H54 (cell line): ENCODE measurements around the gene KLHL26.

Source experiments
- DNase-seq: peaks from one replicate; pipeline ENCODE4 v3.0.0; 2011; ENCODE audit warnings: low spot score, mixed read lengths; ENCODE audit not compliant: insufficient read length
- FAIRE-seq: peaks from 3 replicates; lab custom pipeline; 2011; peaks lifted over from hg19 to GRCh38; lab: Jason Lieb, UNC
- POLR2A ChIP-seq: IDR thresholded peaks from 2 replicates; pipeline ENCODE4 v1.6.1; 2011; ENCODE audit warnings: low read depth, mild to moderate bottlenecking, low read length

KLHL26 gene

GRCh38 chr19:18637673-18638630, 1.1 kb downstream of the KLHL26 start:
- FAIRE-seq: no peak
- no peak for DNase-seq
- no peak for TF ChIP-seq POLR2A

GRCh38 chr19:18639706-18640243, 2.9 kb downstream of the KLHL26 start:
- FAIRE-seq (no peak), DNase-seq (no peak)
- TF ChIP-seq POLR2A: no peak

DNA sequence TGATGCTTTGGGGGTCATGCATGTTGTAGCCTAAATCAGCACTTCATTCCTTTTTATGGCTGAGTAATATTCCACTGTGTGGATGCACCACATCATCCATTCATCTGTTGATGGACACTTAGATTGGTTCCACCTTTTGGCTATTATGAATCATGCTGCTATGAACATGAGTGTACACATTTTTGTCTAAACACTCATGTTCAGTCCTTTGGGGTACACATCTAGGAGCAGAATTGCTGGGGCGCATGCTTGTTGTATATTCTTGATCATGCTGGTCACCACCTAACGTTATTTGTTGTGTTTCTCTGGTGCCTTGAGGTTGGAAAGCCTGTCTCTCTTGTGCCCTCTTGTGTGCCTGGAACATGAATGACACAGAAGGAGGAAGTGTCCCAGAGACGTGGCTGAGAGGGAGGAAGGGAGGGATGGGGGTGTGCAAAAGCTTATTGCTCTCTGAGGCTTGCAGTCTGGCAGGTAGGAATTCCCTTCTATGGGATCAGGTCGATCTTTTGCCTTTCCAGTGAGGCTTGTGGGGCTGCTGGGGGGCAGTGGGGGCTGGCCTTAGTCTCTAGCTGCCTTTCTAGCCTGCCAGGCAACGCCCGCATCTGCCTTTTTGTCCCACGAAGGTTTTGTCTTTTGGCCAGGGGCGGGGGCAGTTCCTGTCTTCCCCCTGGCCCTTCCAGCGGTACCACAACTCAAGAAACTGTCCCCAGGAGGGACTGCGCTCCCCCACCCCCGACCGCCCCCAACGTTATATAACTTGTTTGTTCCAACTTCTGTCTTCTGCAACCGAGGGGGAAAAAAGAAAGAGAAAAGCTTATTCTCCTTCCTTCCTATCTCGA, 7.6 kb downstream of the KLHL26 start:
- DNase-seq: no peak
- no peak for TF ChIP-seq POLR2A
- no peak for FAIRE-seq

DNA sequence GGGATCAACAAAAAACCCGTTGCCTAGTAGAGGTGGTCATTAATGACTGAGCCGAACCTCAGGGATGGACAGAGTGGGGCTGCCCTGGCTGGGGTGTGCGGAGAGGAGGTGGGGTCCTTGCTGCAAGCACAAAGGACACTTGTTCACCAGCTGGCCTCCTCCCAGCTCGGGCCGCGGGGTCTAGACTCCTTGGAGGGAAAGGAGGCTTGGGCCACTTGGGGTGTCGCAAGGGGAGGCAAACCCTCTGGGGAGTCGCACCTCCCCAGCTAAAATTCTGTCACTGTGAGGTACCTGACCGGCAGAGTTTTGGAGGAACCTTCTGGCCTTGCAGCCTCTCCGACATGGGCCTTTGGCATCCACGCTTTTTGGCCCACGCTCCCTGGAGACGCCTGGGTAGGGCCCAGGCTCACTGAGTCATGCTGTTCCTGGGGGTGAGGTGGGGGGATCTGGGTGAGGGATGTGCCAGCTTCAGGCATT, 8.2 kb downstream of the KLHL26 start:
- FAIRE-seq: no peak
- TF ChIP-seq POLR2A: no peak
- DNase-seq: no peak

GRCh38 chr19:18646535-18647370, 9.9 kb downstream of the KLHL26 start:
- no peak for FAIRE-seq
- no peak for DNase-seq
- TF ChIP-seq POLR2A: no peak

DNA sequence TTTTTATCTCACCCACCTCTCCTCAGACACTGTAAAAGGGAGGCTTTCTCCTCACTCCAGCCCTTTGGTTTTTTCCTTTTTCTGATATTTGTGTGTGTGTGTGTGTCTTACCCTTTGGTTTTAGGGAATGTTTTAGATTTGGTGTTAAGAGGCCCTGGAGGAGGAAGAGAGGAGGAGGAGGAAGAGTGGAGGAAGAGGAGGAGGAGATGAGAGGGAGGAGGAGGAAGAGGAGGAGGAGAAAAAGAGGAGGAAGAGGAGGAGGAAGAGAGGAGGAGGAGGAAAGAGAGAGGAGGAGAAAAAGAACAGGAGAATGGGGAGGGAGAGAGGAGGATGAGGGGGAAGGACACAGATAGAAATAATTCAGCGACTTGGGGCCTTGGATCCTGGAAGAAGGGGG, 10.5 kb downstream of the KLHL26 start:
- FAIRE-seq: no peak

DNA sequence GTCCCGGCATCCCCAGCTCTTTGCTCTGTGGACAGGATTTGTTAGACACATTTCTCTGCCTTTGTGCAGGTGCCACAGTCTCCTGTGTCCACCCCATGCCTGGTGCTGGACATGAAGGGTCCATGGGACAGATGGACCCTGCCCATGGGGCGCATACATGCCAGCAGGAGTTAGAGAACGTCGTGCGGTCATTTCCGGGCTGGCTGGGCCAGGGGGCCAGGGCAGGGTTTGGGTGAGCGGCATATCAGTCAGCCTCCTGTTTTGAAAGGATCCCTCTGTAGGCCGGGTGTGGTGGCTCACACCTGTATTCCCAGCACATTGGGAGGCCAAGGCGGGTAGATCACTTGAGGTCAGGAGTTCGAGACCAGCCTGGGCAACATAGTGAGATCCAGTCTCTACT, 11.0 kb downstream of the KLHL26 start:
- FAIRE-seq: no peak
- no peak for DNase-seq
- no peak for TF ChIP-seq POLR2A

More for the DNA sequence above, 10.5 kb downstream of the KLHL26 start:
- no peak for TF ChIP-seq POLR2A
- no peak for DNase-seq

DNA sequence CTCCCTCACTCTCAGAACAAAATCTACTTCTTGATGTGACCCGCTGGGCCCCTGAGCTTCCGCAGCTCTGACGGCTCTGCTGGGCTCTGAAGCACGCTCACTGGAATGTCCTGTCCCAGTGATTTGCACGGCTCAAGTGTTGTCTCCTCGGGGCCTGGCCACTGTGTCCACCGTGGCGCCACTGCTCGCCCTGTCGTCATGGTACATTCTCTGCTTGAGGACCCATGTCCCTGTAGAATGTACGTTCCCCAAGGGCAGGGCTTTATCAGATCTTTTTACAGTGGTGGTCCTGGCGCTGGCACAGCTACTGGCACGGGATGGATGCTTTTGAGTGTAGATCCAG, 12.1 kb downstream of the KLHL26 start:
- FAIRE-seq (no peak), DNase-seq (no peak)
- no peak for TF ChIP-seq POLR2A

- DNase-seq (no peak), FAIRE-seq (no peak)
- TF ChIP-seq POLR2A: no peak
Observed at GRCh38 chr19:18649371-18650020, 12.7 kb downstream of the KLHL26 start.

DNA sequence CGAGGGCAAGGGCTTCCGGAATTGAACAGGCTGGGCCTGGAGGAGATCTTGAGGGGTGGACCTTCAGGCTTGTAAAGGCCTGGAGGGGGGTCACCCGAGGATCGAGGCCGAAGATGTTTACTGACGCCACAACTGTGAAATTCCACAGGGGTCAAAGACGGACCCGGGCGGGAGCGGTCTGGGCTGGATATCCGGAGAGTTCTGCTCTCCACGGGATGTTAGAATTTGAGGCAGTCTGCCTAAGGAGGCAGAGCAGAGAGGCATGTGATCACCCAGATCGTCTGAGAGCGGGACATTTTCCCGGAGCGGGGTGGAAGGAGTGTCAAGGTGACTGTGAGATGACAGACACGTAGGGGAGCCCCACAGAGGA, 13.2 kb downstream of the KLHL26 start:
- FAIRE-seq (no peak), DNase-seq (no peak)
- TF ChIP-seq POLR2A: no peak

DNA sequence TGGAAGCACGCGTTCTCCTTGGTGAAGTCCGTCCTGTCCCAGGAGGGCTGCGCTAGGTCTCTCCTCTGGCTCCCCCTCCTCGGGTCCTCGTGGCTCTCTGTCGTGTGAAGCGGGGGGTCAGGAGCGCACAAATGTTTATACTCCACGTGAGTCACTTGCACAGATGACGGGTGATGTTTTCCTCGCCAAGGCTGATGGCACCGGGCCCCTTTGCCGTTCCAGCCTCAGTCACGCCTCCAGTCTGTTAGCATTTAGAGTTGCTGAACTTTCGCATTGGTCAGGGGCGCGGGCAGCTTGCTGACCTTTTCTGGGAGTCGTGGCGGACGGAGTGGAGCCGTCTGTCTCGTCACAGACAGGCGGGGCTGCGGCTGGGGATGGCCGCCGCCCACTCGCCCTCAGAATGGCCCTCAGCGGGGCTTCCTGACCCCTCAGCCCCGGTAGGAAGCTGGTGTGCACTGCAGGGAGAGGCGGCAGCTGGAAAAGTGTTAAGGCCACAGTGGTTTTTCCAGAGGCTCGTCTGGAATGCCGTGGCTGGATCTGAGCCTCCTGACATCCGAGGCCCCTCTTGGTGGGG, 13.7 kb downstream of the KLHL26 start:
- no peak for TF ChIP-seq POLR2A
- FAIRE-seq (no peak), DNase-seq (no peak)

DNA sequence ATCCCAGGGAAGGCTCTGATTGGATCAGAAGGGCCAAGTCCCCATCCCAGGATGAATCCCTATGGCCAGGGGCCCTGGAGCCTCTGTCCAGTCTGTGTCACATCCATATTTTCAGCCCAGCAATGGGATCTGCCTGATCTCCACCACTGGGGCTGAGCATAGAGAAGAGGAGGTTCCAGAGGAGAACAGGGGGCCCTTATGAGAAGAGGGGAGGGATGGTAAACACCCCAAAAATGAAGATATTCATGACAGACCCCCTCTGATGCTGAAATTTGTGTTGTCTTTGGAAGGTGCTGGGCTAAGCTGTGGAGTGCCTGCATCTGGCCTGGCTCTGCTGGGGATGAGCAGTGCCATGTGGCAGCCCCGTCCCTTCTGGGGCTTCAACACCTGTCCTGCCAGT, 14.5 kb downstream of the KLHL26 start:
- FAIRE-seq (no peak), DNase-seq (no peak)
- no peak for TF ChIP-seq POLR2A
